Measurements from ENCODE around the gene ETFA. TPM values are rescaled to one million over a fixed set of nuclear protein-coding genes. Genes with fewer than 3 reads are reported as not detected.

Gene ETFA
- total and polyA plus RNA-seq, 2 of the 8 experiments (the other 6 are each of a cell fraction or from before 2014, with no cell fraction given): 60.9 to 90.0 TPM

GRCh38 chr15:76217029-76217881 is 94.0 kb downstream of the ETFA start (continued):
- TF ChIP-seq CBX8 (IDR thresholded peaks at IDR 0.05; ENCODE audit: borderline replicate concordance, low read depth, low read length) (no peak), ASH2L (IDR thresholded peaks at IDR 0.05; ENCODE audit: low read length) (no peak), BRCA1 (IDR thresholded peaks at IDR 0.05; ENCODE audit: low read depth, low read length) (no peak), SUZ12 (IDR thresholded peaks at IDR 0.05; ENCODE audit: low read length) (no peak), FOSL1 (IDR thresholded peaks at IDR 0.05; ENCODE audit: insufficient read depth, low read depth, low read length) (no peak), EZH2 (IDR thresholded peaks at IDR 0.05; ENCODE audit: low read depth, low read length, severe bottlenecking) (no peak), HDAC2 (IDR thresholded peaks at IDR 0.05; ENCODE audit: borderline replicate concordance in 1 of 2, low read depth in 2 of 2, low read length in 2 of 2) (no peak)

Data from H1 (cell line).